UCSD-AML1 (cell line): ENCODE measurements around the gene MYLK.

Experiments used
- DNase-seq: peaks from one replicate; lab custom pipeline; 2025; ENCODE audit not compliant: unreplicated experiment; lab: John Stamatoyannopoulos, UW

MYLK gene

DNA sequence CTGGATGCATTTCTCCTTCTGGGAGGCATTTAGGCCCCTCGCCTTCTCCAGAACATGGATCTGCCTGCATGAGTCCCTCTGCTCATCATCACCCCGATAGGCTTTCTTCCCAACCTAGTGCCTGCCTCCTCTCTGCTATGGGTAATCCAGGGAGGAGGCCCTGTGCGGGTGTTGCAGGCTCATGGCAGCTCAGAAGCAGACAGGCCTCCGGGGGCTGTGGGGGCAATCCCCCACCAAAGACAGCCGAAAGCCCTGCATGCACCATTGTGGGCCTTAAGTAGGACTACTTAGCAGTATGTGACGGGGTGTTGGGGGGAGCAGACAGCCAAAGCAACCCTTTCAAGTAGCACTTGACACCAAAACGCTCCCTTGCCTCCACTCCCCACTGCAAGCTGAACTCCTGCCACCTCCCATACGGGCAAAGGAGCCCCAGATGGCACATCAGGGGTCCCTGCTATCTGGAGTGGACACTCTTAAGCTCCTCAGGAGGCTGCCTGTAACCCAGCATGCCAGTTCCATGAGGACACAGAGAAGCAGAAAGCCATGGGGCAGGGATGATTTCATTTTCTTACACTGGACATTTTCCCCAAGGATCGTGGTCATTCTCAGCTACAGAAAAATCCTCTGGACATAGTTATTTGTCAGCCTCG, 200.5 kb downstream of the MYLK start:
- no peak for DNase-seq

- DNase-seq: no peak
These were observed 201.2 kb downstream of the MYLK start for GRCh38 chr3:123682781-123683504.

DNA sequence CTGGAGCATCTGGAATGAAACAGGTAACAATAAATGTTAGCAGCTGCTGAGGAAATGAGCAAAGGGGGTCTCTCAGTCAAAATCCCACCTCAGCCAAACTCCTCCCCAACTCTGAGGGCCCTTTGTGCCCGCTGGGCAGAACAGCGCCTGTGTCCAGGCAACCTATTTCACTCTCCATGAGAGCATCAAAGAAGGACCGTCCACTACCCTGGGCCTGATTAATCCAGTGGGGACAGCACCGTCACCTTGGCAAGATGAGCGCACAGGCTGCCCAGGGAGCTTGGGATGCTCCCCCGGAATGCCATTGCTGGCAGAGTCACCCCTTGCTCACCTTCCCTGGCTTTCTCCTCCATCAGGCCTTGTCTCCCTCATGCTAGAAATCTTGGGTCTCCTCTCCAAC, 201.8 kb downstream of the MYLK start:
- no peak for DNase-seq

GRCh38 chr3:123679712-123680386, 204.3 kb downstream of the MYLK start:
- DNase-seq: no peak

DNA sequence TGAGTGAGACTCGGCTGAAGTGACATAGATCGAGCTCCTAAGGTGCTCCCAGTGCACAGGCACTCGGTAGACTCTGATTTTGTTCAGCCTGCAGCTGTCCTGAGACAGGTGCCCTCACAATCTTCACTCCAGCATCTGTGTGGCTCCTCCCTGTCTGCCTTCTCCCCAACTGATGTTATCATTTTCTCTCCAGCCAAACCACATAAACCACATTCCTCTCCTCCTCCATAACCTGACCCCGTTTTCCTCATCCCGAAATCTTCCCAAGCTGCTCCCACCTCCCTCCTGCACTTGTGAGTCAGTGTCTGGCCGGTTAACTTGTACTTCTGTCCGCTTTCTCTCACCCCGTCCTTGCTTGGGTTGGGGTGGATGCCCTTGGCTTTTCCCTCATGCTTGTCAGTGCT, 206.0 kb downstream of the MYLK start:
- no peak for DNase-seq

DNA sequence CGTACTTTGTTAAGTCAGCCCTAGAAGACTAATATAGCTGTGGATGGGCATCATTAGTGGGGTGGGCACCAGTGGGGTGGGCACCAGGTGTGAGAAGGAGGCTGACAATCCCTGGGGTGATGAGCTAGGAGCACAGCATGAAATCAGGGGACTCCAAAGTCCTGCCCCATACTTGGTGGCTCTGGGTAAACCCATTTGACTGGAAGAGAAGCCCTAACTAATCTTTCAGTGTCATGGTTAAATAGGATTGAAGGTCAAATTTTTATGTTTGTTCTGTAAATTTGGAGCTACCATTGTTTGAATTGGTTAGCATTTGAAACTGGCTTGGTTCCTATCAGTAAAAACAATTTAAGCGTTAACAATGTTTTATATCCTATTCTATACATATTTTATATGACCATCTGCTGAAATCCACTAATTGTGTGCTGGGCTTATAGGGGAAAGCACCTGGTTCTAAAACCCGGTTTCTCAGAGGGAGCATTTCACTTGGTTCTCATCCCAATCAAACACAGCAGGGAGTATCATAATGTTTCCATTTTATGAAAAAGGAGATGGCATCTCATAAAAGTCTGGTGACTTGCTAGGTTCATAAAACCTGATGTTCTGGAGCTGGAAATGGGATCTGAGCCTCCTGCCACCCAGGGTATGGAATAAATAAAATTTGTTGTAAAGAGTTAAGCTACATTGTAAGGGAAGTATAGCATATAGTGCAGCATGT, 211.5 kb downstream of the MYLK start:
- no peak for DNase-seq

DNA sequence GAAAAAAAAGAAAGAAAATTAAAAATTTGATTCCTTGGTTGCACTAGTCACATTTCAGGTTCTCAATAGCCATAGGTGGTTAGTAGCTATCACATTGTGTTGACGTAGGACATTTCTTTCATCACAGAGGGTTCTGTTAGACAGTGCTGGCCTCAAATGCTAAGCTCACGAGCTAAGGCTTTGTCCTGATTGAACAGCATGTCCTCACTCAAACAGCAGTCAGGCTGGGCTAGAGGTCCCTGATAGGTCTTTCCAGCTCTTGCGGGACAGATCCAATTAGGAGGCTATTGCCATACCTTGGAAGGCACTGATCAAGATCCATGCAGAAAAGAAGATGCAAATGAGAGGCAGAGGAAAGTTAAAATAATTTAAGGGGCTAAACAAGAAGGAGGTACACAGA, 213.4 kb downstream of the MYLK start:
- DNase-seq: no peak

DNA sequence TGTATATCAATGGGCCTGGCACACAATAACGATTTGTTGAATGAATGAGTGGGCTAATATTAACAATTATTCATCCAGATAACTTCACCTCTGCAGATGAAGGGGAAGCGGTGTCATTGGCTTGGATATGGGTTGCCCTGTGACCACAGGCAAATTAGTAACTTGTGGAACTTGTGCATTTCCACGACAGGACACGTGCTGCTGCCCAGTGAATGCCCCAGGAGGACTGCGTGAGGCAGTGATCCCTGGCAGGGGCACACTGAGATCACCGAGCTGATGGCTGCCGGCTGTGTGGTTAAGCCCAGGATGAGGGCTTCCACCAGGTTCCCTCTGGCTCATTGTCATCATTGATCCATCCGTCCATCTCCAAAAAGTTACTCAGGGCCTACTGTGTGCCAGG, 215.2 kb downstream of the MYLK start:
- no peak for DNase-seq

- DNase-seq: no peak
These were observed 216.3 kb downstream of the MYLK start for GRCh38 chr3:123667784-123668183.

DNA sequence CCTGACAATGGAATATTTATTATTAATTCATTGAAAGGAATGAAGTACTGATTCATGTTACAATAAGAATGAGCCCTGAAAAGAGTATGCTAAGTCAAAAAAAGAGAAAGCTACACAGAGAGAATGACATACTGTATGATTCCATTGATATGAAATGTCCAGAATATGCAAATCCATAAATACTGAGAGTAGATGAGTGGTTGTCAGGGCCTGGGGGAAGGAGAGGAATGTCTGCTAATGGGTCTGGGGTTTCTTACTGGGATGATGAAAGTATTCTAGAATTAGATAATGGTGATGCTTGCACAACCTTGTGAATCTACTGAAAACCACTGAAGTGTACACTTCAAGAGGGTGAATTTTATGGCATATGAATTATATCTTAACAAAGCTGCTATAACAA, 219.4 kb downstream of the MYLK start:
- DNase-seq: no peak

DNA sequence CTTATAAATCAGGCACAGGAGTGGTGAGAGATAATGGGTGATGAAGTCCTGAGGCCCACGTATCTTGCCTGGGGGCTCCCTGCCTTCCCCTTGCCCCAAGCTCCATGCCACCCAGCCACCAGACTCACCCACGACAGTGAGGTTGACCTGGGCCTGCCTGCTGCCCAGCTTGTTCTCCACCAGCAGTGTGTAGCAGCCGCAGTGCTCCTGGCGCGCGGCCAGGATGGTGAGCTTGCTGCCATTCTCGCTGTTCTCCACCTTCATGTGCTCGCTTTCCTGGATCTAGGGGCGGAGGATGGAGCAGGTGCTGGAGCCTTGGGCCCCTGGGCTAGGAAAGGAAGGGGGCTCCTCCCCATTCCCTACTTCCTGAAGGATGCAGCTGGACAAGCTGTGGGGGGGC, 220.2 kb downstream of the MYLK start:
- no peak for DNase-seq

DNA sequence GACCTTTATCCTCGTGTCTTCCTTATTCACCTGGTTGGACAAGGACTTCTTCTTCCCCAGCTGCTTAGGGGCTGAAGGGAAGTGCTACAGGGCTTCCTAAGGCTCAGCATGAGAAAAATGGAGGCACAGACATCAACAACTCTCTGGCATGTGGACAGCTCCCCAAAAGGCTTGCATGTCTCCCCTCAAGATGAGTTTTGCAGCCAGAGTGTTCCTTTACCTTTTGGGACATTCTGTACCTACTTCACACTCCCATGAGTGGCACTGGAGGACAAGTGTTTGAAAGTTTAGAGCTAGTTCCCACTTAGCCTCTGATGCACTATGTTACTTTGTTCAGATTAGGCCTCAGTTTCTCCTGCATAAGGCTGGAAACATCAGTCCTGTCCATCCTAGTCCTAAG, 222.2 kb downstream of the MYLK start:
- no peak for DNase-seq

DNA sequence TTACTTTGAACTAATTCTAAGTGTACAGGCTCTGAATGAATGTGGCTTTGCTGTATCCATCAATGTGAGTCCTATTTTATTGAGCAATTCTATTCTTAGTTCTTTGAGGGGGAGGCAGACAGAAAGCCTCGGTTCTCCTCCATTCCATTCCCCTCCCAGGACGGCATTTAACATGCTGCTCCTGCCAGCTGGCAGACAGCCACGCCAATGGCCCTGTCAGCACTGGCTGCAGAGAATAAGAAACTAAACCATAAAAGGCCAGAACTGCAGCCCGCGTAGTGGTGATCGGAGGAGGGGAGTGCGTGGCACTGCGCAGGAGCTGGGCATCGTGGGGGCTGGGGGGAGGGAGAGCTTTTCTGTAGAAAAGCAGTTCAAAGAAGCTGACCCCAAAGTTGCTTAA, 223.2 kb downstream of the MYLK start:
- DNase-seq: no peak

DNA sequence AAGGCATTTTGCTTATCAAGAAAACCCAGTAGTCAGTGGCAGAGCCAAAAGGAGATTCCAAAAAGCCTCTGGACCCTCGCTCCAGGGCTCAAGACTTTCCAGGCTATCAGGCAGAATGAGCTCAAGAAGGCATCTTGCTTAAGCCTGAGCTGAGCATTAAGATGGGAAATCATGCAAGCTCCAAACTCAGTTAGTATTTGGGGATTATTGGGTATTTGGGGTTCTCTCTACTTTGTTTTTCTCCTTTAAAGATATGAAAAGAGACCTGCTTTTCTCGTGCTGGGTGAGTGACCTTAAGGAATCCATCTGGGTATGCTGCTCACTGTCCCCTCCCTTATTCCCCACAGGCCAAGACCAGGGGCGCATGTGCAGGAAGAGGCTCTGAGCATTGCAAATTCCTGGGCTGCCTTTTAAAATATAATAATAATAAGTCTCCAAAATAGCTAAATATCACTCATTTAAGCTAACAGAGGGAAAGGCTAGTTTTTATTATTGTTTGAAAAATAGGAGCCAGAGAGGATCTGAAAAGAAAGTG, 223.9 kb downstream of the MYLK start:
- DNase-seq: no peak

DNA sequence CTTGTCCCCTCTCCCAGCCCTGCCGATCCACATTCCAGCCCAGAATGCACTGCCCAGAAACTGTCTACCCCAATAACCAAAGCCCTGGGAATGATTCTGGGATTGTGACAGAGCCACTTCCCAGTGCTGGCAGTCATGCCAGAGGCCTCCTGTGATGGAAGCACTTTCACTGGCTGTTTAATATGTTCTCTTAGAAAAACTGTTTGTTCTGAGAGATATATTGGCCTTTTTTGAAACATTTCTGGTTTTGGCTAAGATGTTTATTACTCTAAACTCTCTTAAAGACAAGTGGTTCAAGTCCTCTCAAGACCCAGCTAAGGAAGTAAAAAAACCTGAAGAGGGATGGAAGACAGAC, 225.3 kb downstream of the MYLK start:
- DNase-seq: no peak

DNA sequence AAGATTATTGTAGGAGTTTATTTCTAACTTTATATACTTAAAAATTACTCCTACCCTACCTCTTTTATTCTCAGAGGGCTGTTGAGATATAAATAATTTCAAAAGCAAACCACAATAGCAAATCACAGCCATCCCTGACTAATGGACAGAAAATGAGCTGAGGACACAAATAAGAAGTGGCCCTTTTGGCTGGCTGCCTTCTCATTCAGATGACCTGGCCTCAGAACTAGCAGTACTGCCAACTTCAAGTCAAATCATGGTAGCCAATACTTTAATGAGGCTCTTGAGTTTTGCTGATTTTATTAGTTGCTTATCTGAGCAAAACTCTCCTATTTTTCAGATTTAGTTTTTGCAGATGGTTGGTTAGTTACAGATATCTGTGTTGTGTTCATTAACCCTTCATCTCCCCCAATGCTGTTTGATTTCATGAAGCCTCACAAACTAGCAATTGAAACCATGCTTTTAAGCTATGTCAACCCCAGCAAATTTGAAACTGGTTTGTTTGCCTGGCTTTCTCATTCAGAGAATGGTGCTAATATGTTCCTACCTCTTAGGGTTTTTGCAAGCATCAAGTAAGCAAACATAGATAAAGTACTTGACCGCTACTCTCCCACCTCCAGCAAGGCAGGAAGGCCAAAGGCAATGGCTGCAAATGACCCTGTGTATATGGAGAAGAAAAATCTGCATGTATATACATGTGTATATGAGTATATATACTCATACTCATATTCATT, 225.8 kb downstream of the MYLK start:
- no peak for DNase-seq

DNA sequence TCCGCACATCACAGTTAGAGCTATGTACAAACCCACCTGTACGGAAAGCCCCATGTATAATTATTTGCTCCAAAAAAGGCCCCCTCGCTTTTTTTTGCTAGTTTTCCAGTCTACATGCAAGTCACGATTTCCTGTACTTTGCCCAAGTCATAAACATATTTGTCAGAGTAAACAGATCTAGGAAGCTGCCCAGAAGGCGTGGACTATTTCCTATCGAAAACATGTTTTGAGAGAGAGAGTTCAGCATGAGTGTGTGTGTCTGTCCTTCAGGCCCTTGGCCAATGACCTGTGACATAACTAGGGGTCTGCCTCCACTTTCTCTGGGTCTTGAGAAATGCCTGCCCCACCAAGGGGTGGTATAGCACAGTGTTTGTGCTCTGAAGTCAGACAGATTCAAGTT, 226.6 kb downstream of the MYLK start:
- DNase-seq: no peak

DNA sequence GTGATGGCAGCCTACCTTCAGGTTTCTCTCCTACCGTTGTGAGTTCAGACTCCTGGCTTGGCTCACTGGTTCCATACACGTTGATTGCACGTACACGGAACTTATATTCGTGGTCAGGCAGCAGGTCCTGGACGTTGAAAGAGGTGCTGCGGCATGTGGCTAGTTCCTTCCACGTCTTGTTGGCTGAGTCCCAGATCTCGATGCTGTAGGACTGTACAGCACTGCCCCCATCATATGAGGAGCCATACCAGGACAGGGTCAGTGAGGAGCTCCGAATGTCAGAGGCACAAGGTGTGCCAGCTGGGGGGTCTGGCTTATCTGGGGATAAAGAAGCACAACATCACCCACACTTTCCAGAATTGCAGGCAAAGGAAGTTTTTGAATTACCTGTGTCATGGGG, 227.0 kb downstream of the MYLK start:
- no peak for DNase-seq

DNA sequence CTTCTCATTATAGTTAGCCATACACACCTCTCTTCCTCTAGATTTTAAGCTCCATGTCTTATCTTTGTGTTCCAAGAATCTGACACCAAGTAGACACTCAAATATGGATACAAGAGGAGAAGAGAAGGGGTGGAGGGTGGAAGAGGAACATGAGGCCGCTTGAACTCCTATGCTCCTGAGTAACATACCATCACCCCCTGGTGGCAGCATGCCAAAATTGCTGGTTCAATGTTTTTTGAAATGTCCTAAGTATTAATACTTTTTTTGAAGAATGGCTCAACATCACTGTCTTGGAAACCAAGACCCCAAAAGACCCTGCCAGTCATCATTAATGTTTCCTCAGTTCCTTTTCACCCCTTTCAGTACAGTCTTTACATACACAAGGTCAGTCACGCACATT, 227.4 kb downstream of the MYLK start:
- no peak for DNase-seq

DNA sequence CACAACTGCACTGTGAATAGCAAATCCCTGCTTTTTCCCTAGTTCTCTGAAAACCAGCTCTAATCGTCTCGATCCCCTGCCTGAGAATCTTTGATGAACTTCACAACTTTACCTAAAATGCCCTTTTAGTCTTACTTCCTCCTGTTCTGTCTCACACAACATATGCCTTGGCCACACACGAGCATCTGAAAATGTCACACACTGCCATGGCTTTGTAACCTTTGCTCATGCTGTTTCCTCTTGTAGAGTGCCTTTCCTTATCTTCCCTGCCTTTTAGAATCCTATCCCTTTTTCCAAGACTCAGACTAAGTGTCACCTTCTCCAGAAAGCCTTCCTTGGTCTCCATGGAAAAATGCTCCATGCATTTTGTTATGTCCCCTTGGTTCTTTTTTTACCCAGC, 227.9 kb downstream of the MYLK start:
- DNase-seq: no peak

GRCh38 chr3:123655400-123655799, 228.7 kb downstream of the MYLK start:
- no peak for DNase-seq
